LHCN-M2 (cell line): ENCODE results near the gene ARMC6. TPM values are rescaled to one million over a fixed set of nuclear protein-coding genes. Genes with fewer than 3 reads are reported as not detected.
"Not testable (repeated sequence)": the region's sequence is repeated elsewhere in the genome, so short reads cannot be mapped to it uniquely, and the experiment has no call there.

Experiments used
- DNase-seq: peaks from one replicate; pipeline ENCODE4 v3.0.0-alpha.2; 2012; ENCODE audit warnings: low read depth
- total RNA-seq: library from RNA; depleted of rRNA; stranded (reverse); fragments of >200 nt; gene quantifications from 2 replicates; pipeline ENCODE4 v1.2.3, GENCODE V29; 2014

Gene ARMC6
- total RNA-seq, 1 experiment from 2014 or later: 61.1 TPM

- no peak for DNase-seq
Measured at GRCh38 chr19:19074196-19074882, 40.9 kb downstream of the ARMC6 start.

GRCh38 chr19:19075126-19075525, 41.7 kb downstream of the ARMC6 start:
- no peak for DNase-seq

GRCh38 chr19:19076476-19076875, 43.1 kb downstream of the ARMC6 start:
- no peak for DNase-seq

GRCh38 chr19:19077103-19077502, 43.7 kb downstream of the ARMC6 start:
- no peak for DNase-seq

- DNase-seq: no peak
Measured at GRCh38 chr19:19078801-19079200, 45.4 kb downstream of the ARMC6 start.

GRCh38 chr19:19079571-19079970, 46.2 kb downstream of the ARMC6 start:
- DNase-seq: no peak

- DNase-seq: no peak
Measured at GRCh38 chr19:19081642-19082151, 48.3 kb downstream of the ARMC6 start.

- no peak for DNase-seq
Measured at GRCh38 chr19:19083413-19084178, 50.2 kb downstream of the ARMC6 start.

- no peak for DNase-seq
Measured at GRCh38 chr19:19087676-19088075, 54.3 kb downstream of the ARMC6 start.

GRCh38 chr19:19094513-19094912, 61.1 kb downstream of the ARMC6 start:
- no peak for DNase-seq

- no peak for DNase-seq
Measured at GRCh38 chr19:19095691-19096090, 62.3 kb downstream of the ARMC6 start.

GRCh38 chr19:19096641-19097627, 63.5 kb downstream of the ARMC6 start:
- DNase-seq: no peak

GRCh38 chr19:19098084-19098702, 64.8 kb downstream of the ARMC6 start:
- no peak for DNase-seq

- DNase-seq: no peak
Measured at GRCh38 chr19:19098703-19099632, 65.6 kb downstream of the ARMC6 start.

- no peak for DNase-seq
Measured at GRCh38 chr19:19101540-19101939, 68.1 kb downstream of the ARMC6 start.

GRCh38 chr19:19102566-19102965, 69.2 kb downstream of the ARMC6 start:
- DNase-seq: not testable (repeated sequence)

GRCh38 chr19:19103167-19103566, 69.8 kb downstream of the ARMC6 start:
- no peak for DNase-seq

GRCh38 chr19:19105365-19106055, 72.1 kb downstream of the ARMC6 start:
- no peak for DNase-seq

GRCh38 chr19:19106056-19106551, 72.7 kb downstream of the ARMC6 start:
- DNase-seq: no peak
